Type B pancreatic cell (in vitro differentiated cells): ENCODE measurements around the gene POFUT2. TPM values are rescaled to one million over a fixed set of nuclear protein-coding genes. Genes with fewer than 3 reads are reported as not detected.

ENCODE experiments used
- DNase-seq: peaks from one replicate; pipeline ENCODE4 v3.0.0; 2021; ENCODE audit warnings: mixed read lengths; ENCODE audit not compliant: unreplicated experiment; ENCODE audit errors: extremely low spot score
- H3K27ac Mint-ChIP-seq: 2 replicates; pipeline ENCODE4 v1.8.0; 2021; ENCODE audit warnings: mild to moderate bottlenecking, mixed read lengths
- H3K27me3 Mint-ChIP-seq: 2 replicates; pipeline ENCODE4 v1.8.0; 2021; ENCODE audit warnings: mixed read lengths
- H3K36me3 Mint-ChIP-seq: 2 replicates; pipeline ENCODE4 v1.8.0; 2021; ENCODE audit warnings: mixed read lengths
- H3K4me1 Mint-ChIP-seq: one replicate; pipeline ENCODE4 v1.8.0; 2021; ENCODE audit warnings: mixed read lengths; ENCODE audit not compliant: unreplicated experiment
- H3K4me3 Mint-ChIP-seq: 2 replicates; pipeline ENCODE4 v1.8.0; 2021; ENCODE audit warnings: mild to moderate bottlenecking, mixed read lengths
- H3K9me3 Mint-ChIP-seq: 2 replicates; pipeline ENCODE4 v1.8.0; 2021; ENCODE audit warnings: mixed read lengths
- CTCF ChIP-seq: fragments of 200-600 bp; sonication (generic); conservative IDR thresholded peaks from 2 replicates; pipeline ENCODE4 v1.5.0; 2021; ENCODE audit warnings: antibody characterized with exemption, mild to moderate bottlenecking
- total RNA-seq: library from RNA; stranded (reverse); gene quantifications from 2 replicates; pipeline ENCODE4 v1.2.1, GENCODE V29; 2021; ENCODE audit warnings: low replicate concordance

The POFUT2 gene
- total RNA-seq, 1 donor from 2014 or later = 52.8 TPM

GRCh38 chr21:45262616-45263015, 25.1 kb downstream of the POFUT2 start:
- Mint-ChIP-seq H3K27ac (no peak overlapping the region), H3K27me3 (peaks cover 6% of the 10 kb centered on the region), H3K36me3 (peaks cover 10% of the 10 kb centered on the region), H3K4me1 (peaks cover 5% of the 10 kb centered on the region), H3K4me3 (no peak overlapping the region), H3K9me3 (no peaks in the 10 kb centered on the region)
- no peak for TF ChIP-seq CTCF
- no peak for DNase-seq

- Mint-ChIP-seq H3K4me1 (peaks cover 5% of the 10 kb centered on the region), H3K36me3 (peaks cover 5% of the 10 kb centered on the region), H3K4me3 (no peak overlapping the region), H3K9me3 (no peaks in the 10 kb centered on the region), H3K27ac (no peak overlapping the region), H3K27me3 (peaks cover 6% of the 10 kb centered on the region)
- TF ChIP-seq CTCF = no peak
- DNase-seq = no peak
Observed at GRCh38 chr21:45262041-45262581, 25.6 kb downstream of the POFUT2 start.

- TF ChIP-seq CTCF = no peak
- no peaks in the 10 kb centered on the region for H3K9me3 Mint-ChIP-seq
- H3K4me3 Mint-ChIP-seq = no peak overlapping the region
- H3K4me1 Mint-ChIP-seq = peaks cover 5% of the 10 kb centered on the region
- no peak for DNase-seq
- no peak overlapping the region for H3K27ac Mint-ChIP-seq
- H3K27me3 Mint-ChIP-seq = peaks cover 6% of the 10 kb centered on the region
- peaks cover 5% of the 10 kb centered on the region for H3K36me3 Mint-ChIP-seq
Observed at GRCh38 chr21:45261093-45261492, 26.6 kb downstream of the POFUT2 start.

DNA sequence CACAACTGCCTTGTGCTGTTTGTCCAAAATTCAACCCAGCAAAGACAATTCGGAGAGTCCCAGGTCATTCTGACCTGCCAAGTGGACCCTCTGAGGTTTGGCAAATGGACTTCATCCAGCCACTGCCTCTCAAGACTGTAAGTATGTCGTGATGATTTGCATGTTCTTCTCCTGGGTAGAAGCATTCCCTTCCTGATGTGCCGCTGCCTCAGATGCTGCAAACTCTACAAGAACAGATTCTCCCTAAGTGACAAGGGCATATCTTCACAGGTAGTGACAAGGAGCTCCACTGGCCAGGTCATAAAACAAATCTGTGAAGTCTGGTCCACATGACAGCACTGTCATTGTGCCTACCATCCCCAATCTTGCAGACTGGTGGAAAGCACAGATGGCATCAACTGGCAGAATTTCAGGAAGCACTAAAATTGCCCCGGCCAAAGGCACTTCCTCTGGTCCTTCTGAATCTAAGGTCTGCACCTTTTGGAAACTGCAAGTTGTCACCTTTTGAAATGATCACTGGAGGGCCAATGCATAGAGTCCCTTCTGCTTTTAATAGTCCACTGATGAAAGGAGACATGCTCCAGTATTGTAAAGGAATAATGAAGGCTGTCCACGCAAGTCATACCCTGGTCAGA, 27.4 kb downstream of the POFUT2 start:
- Mint-ChIP-seq H3K27ac (no peak overlapping the region), H3K4me3 (no peak overlapping the region), H3K4me1 (peaks cover 5% of the 10 kb centered on the region), H3K36me3 (peaks cover 5% of the 10 kb centered on the region), H3K9me3 (no peaks in the 10 kb centered on the region), H3K27me3 (peaks cover 6% of the 10 kb centered on the region)
- no peak for DNase-seq
- no peak for TF ChIP-seq CTCF

GRCh38 chr21:45259206-45259840, 28.4 kb downstream of the POFUT2 start:
- no peak for DNase-seq
- H3K4me3 Mint-ChIP-seq = no peak overlapping the region
- peaks cover 9% of the 10 kb centered on the region for H3K4me1 Mint-ChIP-seq
- H3K9me3 Mint-ChIP-seq = no peaks in the 10 kb centered on the region
- peaks cover 5% of the 10 kb centered on the region for H3K36me3 Mint-ChIP-seq
- no peak overlapping the region for H3K27ac Mint-ChIP-seq
- no peak for TF ChIP-seq CTCF
- H3K27me3 Mint-ChIP-seq = peaks cover 6% of the 10 kb centered on the region
